Myocyte (in vitro differentiated cells): ENCODE results near the gene B4GAT1. TPM values are rescaled to one million over a fixed set of nuclear protein-coding genes. Genes with fewer than 3 reads are reported as not detected.

ENCODE experiments used
- DNase-seq: peaks from one replicate; pipeline ENCODE4 v3.0.0-alpha.2; 2012; ENCODE audit warnings: low read depth
- total RNA-seq: library from RNA; depleted of rRNA; stranded (reverse); fragments of >200 nt; gene quantifications from 2 replicates; pipeline ENCODE4 v1.2.3, GENCODE V29; 2014

The B4GAT1 gene
- total RNA-seq, 1 donor from 2014 or later: 69.3 TPM

GRCh38 chr11:66338276-66339161, 8.9 kb downstream of the B4GAT1 start:
- no peak for DNase-seq

- peak; percentile 82 for DNase-seq
These were observed 10.1 kb downstream of the B4GAT1 start for GRCh38 chr11:66337103-66337899.

GRCh38 chr11:66336234-66337102, 11.0 kb downstream of the B4GAT1 start, which contains the start of gene RIN1:
Gene RIN1 (minus strand): TSS chr11:66336434. CDS start chr11:66336402, 32 bp downstream.
- peak; percentile 98 for DNase-seq

GRCh38 chr11:66335531-66336233, 11.7 kb downstream of the B4GAT1 start:
- peak; percentile 80 for DNase-seq

GRCh38 chr11:66334605-66335442, 12.6 kb downstream of the B4GAT1 start:
- DNase-seq: no peak

GRCh38 chr11:66333896-66334604, 13.4 kb downstream of the B4GAT1 start:
- no peak for DNase-seq

- DNase-seq: no peak
These were observed 14.1 kb downstream of the B4GAT1 start for GRCh38 chr11:66333220-66333877.

GRCh38 chr11:66332371-66333219, 14.8 kb downstream of the B4GAT1 start:
- no peak for DNase-seq

GRCh38 chr11:66331542-66332370, 15.7 kb downstream of the B4GAT1 start:
- no peak for DNase-seq

GRCh38 chr11:66330931-66331330, 16.5 kb downstream of the B4GAT1 start:
- no peak for DNase-seq

- no peak for DNase-seq
These were observed 18.2 kb downstream of the B4GAT1 start for GRCh38 chr11:66329165-66329673.

- DNase-seq: peak; percentile 78
These were observed 18.9 kb downstream of the B4GAT1 start for GRCh38 chr11:66328302-66329144.

GRCh38 chr11:66328031-66328301, 19.5 kb downstream of the B4GAT1 start:
- DNase-seq: no peak

GRCh38 chr11:66327171-66328030, 20.0 kb downstream of the B4GAT1 start:
- DNase-seq: peak; percentile 59
